ENCODE data around the gene MSANTD2.

Gene MSANTD2

GRCh38 chr11:124800226-124800929, at the start of gene MSANTD2:
Gene MSANTD2 (minus strand): TSS chr11:124800406. CDS start chr11:124800380, 26 bp downstream.
- DNase-seq, result peak; percentile 61

- DNase-seq, result no peak
These were observed 46.0 kb upstream of the MSANTD2 start for GRCh38 chr11:124846070-124846673.

DNA sequence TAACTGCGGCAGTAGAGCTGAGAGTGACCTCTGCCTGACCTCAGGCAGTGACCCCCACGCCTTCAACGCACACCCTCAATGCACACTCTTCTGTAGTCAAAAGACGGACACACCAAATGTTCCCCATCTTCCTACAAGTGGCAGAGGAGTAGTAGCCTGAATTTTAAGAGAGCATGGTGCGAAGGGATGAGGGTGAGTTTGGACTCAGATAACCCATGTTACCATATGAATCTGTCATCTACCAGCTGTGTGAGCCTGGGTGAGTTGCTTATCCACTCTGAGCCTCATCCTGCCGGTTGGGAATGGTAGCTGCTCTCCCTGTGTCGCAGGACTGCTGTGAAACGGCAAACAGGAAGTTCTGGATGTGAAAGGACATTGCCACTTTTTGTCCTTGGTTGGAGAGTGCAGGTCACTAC, 44.5 kb upstream of the MSANTD2 start:
- DNase-seq, result no peak

- DNase-seq, result no peak
These were observed 43.4 kb upstream of the MSANTD2 start for GRCh38 chr11:124843616-124843910.

DNA sequence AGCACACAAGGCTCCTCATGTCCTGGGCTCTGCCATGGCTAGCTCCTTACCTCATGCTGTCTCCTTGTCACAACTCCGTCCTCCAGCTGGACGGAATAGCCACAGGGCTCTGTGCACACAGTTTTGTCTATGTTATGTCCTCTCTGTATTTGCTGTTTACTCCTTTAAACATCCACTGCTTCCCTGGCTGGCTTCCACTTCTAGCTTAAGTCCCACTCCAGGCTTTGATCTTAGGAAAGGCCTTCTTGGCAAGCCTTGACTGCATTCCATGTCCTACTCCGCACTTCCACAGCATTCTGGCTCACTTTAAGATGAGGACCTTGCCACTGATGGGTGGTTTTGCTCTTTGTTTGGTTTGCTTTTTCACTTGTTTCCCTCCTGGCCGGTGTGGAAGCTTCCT, 42.1 kb upstream of the MSANTD2 start:
- DNase-seq, result no peak

DNA sequence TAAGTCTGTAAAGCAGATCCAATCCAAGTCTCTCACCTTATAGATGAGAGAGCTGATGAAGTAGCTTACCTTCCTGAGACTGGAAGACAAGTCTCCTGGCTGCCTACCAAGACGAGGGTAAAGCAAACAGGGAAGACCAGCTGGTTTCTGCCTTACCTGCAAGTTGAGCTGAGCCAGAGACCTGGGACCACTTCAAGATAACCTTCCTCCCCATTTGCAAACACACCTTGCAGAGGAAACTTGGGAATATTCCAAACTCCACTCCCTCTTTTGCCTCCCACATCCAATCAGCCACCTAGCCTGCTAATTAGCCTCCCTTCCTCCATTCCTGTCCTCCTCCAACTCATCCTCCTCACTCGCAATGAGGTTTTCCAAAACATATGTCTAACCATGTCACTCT, 41.6 kb upstream of the MSANTD2 start:
- no peak for DNase-seq

- no peak for DNase-seq
These were observed 41.0 kb upstream of the MSANTD2 start for GRCh38 chr11:124841201-124841600.

DNA sequence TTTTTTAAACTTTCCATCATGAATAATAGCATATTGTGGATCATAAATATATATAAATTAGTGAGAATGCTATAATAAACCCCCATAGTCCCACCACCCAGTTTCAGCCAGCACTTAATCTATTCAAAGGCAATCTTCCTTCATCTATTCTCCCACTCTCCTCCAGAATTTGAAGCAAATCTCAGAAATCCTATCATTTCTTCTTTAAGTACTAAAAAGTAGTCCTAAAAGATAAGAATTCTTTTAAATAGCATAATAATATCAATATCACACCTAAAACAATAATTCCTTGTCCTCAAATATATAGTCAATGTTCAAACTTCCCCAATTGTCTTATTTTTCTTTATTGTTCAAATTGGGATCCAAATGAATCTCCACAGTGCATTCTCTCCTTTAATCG, 40.5 kb upstream of the MSANTD2 start:
- DNase-seq, result no peak

GRCh38 chr11:124839972-124840621, 39.9 kb upstream of the MSANTD2 start:
- no peak for DNase-seq

DNA sequence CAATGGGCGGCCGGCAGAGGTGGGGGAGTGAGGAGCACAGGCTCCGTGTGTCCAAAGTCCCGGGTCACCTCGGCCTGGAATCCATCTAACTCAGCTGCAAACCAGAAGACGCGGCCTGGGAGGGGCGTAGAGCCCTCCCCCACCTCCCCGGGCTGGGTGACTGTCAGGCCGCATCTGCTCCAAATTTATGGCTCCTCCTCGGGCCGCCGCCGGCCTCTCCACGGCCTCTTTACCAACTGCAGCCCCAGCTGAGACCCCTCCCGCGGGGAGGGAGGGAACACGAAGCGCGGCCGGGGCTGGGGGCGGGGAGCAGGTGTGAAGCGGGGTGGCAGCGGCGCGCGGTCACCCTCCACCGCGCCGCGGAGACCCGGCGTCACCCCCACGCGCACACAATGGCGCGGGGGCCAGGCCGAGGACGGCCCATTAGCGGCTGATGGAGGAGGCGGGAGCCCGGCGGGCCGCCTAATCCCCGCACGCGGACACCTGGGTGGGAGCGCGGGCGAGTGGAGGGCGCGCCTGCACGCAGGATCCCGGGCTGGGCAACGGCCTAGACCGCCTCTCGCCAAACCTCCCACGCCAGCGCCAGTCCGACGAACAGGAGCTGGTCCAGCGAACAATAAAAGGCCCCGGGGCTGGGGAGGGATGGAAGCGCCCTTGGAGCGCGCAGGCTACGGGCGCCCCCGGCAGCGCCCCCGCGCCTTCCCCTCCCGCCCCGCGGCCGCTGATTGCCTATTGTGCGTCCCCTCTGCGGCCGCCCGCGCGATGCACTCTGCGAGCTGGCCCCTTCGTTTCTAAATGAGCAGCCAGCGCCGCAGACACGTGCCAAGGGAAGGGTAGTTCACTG, 39.1 kb upstream of the MSANTD2 start:
- DNase-seq, result no peak

DNA sequence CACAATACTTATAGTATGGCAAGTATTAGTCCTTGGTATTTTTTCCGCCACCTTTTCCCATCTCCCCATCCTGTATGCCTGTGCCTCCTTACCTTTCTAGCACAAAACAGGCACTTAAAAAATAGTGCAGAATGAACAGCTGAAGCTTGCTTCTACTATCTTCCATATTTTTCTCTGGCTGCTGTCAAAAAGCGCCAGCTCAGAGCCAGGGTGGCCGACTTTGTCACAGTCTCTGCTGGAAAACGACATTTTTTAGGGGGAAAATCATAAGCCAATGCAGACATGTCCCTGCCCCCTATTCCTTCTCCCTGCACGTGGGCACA, 38.6 kb upstream of the MSANTD2 start:
- no peak for DNase-seq

DNA sequence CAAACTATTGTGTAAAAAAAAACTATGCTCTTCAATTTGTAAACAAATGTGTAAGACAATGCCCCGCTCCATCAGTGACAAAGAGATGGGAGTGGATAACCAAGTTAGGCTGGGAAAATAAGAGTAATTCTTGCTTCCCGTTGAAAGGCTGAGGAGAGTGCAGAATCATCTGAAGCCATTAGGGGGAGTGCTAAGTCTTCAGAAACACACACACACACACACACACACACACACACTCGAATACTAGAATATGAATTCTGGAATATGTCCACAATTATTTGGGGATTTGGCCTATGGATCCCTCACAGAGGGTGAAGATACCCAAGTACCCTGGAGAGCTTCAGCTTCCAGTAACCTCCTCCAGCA, 37.3 kb upstream of the MSANTD2 start:
- peak; percentile 63 for DNase-seq

GRCh38 chr11:124835918-124836317, 35.7 kb upstream of the MSANTD2 start:
- no peak for DNase-seq

DNA sequence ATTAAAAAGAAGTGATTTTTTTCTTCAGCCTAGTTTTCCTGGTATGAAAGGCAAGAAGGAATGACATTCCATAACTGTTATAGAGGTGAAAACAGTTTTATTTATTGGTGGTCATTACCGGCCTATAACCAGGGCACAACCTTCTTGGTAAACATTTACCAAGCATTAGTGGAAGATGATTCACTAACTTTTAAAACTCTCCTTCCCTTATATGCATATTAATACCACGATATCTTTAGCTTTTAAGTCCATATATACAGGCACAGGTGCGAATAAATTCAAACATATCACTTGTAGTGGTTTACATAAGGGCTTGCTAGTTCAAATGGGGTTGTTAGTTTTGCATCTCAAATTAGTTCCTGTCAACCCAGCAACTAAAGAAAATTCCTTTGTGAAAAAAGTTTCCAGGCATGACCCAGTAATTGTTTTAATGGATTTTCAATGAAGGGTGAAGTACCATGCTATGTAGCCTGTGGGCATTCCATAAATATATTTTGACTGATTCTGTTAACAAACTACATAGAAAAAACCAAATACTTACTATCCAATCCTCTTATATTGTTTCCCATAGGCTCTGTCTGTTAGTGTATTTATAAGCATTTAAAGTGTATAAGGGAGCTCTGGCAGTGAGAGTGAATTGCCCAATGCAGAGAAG, 34.4 kb upstream of the MSANTD2 start:
- DNase-seq, result no peak

- DNase-seq, result no peak
These were observed 32.4 kb upstream of the MSANTD2 start for GRCh38 chr11:124832571-124832970.

DNA sequence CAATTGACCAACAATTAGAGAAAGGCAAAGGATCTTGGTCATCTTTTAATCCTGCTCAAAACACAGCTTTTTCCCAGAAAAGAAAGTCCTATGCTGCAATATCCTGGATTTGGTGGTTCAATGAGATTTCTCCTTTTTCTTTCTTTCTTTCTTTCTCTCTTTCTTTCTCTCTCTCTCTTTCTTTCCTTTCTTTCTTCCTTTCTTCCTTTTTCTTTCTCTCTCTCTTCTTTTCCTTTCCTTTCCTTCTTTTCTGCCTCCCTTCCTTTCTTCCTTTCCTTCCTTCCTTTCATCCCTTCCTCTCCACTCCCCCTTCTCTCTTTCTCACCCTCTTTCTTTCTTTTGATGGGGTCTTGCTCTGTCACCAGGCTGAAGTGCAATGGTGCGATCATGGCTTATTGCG, 31.7 kb upstream of the MSANTD2 start:
- no peak for DNase-seq

GRCh38 chr11:124830749-124831148, 30.5 kb upstream of the MSANTD2 start:
- no peak for DNase-seq

DNA sequence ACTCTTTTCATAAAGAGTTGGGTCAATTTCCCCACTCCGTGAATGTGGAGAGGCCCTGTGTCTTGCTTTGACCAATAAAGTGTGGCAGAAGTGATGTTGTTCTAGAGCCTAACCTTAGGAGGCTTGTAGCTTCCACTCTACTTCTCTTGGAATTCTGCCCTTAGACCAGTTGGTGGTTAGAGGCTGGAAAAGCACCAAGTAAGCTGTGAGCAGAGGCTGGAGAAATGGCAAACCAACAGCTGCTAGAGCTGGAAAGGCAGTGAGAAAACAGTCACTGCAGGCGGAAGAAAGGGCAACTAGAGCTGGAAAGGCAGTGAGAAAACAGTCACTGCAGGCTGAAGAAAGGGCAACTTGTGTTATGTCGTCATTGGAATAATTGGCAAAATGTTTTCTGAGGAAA, 29.8 kb upstream of the MSANTD2 start:
- DNase-seq, result no peak

- no peak for DNase-seq
These were observed 25.7 kb upstream of the MSANTD2 start for GRCh38 chr11:124825876-124826275.

DNA sequence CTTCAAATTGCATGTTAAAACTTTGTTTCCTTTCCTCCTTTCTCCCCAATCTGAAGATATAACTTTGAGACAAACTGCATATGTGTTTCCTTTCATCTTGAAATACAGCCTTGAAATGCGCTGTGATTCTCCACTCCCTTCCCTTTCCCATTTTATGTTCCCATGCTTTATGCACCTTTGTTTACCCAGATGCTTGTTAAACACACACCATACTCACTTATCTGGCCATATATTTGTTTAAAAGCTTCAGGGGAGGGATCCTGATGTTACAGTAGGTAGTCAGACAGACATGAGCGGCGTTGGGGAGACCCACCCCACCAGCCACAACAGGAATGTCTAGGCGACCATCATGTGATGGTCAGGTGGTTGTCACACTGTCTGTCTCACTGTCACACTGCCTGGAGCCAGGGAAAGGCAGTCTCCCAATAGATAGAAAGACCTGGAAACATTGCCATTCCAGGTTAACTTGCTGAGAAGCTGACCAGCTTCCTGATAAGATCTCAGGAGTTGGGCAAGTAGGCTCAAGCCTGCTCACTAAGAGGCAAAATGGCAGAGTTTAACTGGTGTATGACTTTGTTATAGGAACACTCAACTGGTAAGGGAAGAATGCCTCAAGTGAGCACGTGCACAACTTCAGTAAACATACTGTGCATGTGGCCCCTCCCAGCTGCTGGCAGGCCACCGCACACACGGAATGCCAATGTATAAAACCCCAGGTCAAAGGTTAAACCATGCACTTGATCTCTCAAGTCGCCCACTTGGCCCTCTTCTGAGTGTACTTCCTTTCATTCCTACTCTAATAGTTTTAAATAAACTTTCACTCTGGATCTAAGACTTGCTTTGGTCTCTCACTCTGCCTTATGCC, 23.5 kb upstream of the MSANTD2 start:
- DNase-seq, result no peak

GRCh38 chr11:124821995-124822730, 22.0 kb upstream of the MSANTD2 start:
- DNase-seq, result no peak

DNA sequence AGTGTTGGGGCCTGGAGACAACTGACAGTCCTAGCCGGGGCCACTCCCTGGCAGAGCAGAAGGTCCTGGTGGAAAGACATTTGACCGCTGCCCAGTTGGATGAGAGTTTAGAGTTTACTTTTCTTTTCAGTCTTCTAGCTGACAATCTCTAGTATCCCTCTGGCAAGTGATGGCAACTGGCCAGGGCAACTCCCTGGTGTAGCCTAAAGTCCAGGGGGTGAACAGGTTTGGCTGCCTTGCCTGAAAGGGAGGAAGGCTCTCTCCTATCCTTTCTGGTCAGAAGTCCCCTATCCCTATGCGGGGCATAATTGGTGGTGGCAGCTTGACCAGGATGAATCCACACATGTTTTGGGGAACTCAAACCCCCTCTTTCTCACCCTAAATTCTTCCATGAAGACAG, 16.8 kb upstream of the MSANTD2 start:
- DNase-seq, result no peak

Data from hematopoietic multipotent progenitor cell treated with erythropoietin and hydrocortisone succinate and interleukin-3 and kit ligand, for 8 days (in vitro differentiated cells).